HepG2 (cell line): Measurements from ENCODE around the gene ZFP36L2. TPM values are rescaled to one million over a fixed set of nuclear protein-coding genes. Genes with fewer than 3 reads are reported as not detected.

Experiments
- HOXA3 ChIP-seq: sonication (generic); formaldehyde crosslinking; IDR thresholded peaks from 2 replicates; pipeline ENCODE4 v1.5.0; 2020; ENCODE audit warnings: missing genetic modification reagents
- JARID2 ChIP-seq: sonication (generic); formaldehyde crosslinking; IDR thresholded peaks from 2 replicates; pipeline ENCODE4 v1.8.1; 2023; ENCODE audit warnings: missing genetic modification reagents, inconsistent platforms; ENCODE audit not compliant: insufficient replicate concordance
- KMT2B ChIP-seq: IDR thresholded peaks from 2 replicates; pipeline ENCODE4 v1.6.1; 2016; ENCODE audit warnings: missing genetic modification reagents, missing compliant biosample characterization
- MTA1 ChIP-seq: sonication (generic); formaldehyde crosslinking; IDR thresholded peaks from 2 replicates; pipeline ENCODE4 v1.4.0; 2020; ENCODE audit warnings: missing genetic modification reagents, mild to moderate bottlenecking, borderline replicate concordance
- MXD4 ChIP-seq: IDR thresholded peaks from 2 replicates; pipeline ENCODE4 v1.6.1; 2016; ENCODE audit warnings: mild to moderate bottlenecking, missing biosample characterization, missing genetic modification reagents
- NFATC3 ChIP-seq: sonication (generic); formaldehyde crosslinking; IDR thresholded peaks from 2 replicates; pipeline ENCODE4 v1.5.1; 2020; ENCODE audit warnings: mild to moderate bottlenecking, missing genetic modification reagents
- ZBTB1 ChIP-seq: sonication (generic); formaldehyde crosslinking; IDR thresholded peaks from 2 replicates; pipeline ENCODE4 v1.4.0; 2020; ENCODE audit warnings: missing genetic modification reagents, borderline replicate concordance
- ZNF263 ChIP-seq: sonication (generic); formaldehyde crosslinking; IDR thresholded peaks from 2 replicates; pipeline ENCODE4 v1.4.0; 2020; ENCODE audit warnings: missing genetic modification reagents
- ZNF331 ChIP-seq: sonication (generic); formaldehyde crosslinking; IDR thresholded peaks from 2 replicates; pipeline ENCODE4 v1.4.0; 2020; ENCODE audit warnings: missing genetic modification reagents
- ZNF703 ChIP-seq: sonication (generic); formaldehyde crosslinking; IDR thresholded peaks from 2 replicates; pipeline ENCODE4 v1.5.1; 2020; ENCODE audit warnings: missing genetic modification reagents, mild to moderate bottlenecking, moderate library complexity, borderline replicate concordance
- ZNF772 ChIP-seq: sonication (generic); formaldehyde crosslinking; IDR thresholded peaks from 2 replicates; pipeline ENCODE4 v1.5.0; 2020; ENCODE audit warnings: mild to moderate bottlenecking, missing genetic modification reagents
- polyA plus RNA-seq, 8 experiments: library from polyadenylated mRNA; depleted of rRNA in 3 of 8; stranded (reverse) in 7 of 8; unstranded in 1 of 8; fragments of >200 nt; fragmentation: Illumina TruSeq in 4 of 8; extraction: Trizol in 4 of 8; gene quantifications; 2 replicates each; pipeline versions ENCODE4 v1.2.1 to v1.2.3, GENCODE V29; 2011 to 2016; ENCODE audit warnings: low read depth in 4 of 8, missing spikeins in 1 of 8, mixed read lengths in 1 of 8; ENCODE audit not compliant: insufficient read depth in 1 of 8
- total RNA-seq, 5 experiments: library from RNA; depleted of rRNA; stranded (reverse); fragments of >200 nt; fragmentation: Illumina TruSeq; extraction: Trizol; gene quantifications; 2 replicates each; pipeline ENCODE4 v1.2.3, GENCODE V29; 2016; ENCODE audit warnings: low read depth in 1 of 5
- TF ChIP-seq, protein P1 (sequence below): sonication (generic); formaldehyde crosslinking; IDR thresholded peaks from 2 replicates; pipeline ENCODE4 v1.4.0; 2020; ENCODE audit warnings: missing genetic modification reagents
- TF ChIP-seq, protein P2 (sequence below): sonication (generic); formaldehyde crosslinking; IDR thresholded peaks from 2 replicates; pipeline ENCODE4 v1.5.0; 2020; ENCODE audit warnings: mild to moderate bottlenecking, missing genetic modification reagents
- TF ChIP-seq, protein P3 (sequence below): sonication (generic); formaldehyde crosslinking; IDR thresholded peaks from 2 replicates; pipeline ENCODE4 v1.4.0; 2020; ENCODE audit warnings: missing genetic modification reagents
- TF ChIP-seq, protein P4 (sequence below): sonication (generic); formaldehyde crosslinking; IDR thresholded peaks from 2 replicates; pipeline ENCODE4 v1.4.0; 2020; ENCODE audit warnings: missing genetic modification reagents
- TF ChIP-seq, protein P5 (sequence below): sonication (generic); formaldehyde crosslinking; IDR thresholded peaks from 2 replicates; pipeline ENCODE4 v1.5.0; 2020; ENCODE audit warnings: missing genetic modification reagents, mild to moderate bottlenecking, borderline replicate concordance

The ZFP36L2 gene
- total and polyA plus RNA-seq, 2 of the 13 experiments (the other 11 are each of a cell fraction or from before 2014, with no cell fraction given) = 11.2 to 21.8 TPM

DNA sequence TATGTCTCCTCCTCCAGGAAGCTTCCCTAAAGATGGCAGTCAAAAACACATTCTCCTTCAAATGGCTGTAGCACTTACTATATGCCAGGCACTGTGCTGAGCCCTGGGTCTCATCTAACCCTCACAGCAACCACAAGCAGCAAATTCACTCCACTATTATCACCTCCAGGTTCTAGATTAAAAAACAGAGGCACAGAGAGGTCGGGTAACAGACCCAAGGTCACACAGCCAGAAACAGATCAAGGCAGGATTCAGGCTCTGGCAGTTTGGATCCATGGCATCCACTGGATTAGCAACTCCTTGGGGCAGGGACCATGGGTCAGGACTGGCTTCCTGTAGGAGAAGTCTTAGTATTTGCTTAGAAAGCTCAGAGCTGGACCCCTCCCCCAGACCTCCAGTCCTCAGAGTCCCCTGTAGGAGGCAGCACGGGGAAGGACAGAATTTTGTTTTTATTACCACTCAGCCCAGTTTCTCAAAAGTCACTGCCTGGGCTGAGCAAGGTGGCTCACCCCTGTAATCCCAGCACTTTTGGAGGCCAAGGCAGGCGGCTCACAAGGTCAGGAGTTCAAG, 34.4 kb downstream of the ZFP36L2 start (continued):
- TF ChIP-seq, protein P1, sequence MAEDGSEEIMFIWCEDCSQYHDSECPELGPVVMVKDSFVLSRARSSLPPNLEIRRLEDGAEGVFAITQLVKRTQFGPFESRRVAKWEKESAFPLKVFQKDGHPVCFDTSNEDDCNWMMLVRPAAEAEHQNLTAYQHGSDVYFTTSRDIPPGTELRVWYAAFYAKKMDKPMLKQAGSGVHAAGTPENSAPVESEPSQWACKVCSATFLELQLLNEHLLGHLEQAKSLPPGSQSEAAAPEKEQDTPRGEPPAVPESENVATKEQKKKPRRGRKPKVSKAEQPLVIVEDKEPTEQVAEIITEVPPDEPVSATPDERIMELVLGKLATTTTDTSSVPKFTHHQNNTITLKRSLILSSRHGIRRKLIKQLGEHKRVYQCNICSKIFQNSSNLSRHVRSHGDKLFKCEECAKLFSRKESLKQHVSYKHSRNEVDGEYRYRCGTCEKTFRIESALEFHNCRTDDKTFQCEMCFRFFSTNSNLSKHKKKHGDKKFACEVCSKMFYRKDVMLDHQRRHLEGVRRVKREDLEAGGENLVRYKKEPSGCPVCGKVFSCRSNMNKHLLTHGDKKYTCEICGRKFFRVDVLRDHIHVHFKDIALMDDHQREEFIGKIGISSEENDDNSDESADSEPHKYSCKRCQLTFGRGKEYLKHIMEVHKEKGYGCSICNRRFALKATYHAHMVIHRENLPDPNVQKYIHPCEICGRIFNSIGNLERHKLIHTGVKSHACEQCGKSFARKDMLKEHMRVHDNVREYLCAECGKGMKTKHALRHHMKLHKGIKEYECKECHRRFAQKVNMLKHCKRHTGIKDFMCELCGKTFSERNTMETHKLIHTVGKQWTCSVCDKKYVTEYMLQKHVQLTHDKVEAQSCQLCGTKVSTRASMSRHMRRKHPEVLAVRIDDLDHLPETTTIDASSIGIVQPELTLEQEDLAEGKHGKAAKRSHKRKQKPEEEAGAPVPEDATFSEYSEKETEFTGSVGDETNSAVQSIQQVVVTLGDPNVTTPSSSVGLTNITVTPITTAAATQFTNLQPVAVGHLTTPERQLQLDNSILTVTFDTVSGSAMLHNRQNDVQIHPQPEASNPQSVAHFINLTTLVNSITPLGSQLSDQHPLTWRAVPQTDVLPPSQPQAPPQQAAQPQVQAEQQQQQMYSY = no peak
- TF ChIP-seq ZNF331 (CRISPR knock-in tag) (no peak), JARID2 (CRISPR knock-in tag) (no peak), ZNF263 (CRISPR knock-in tag) (0 out of 2 replicates have a peak, but pooled peaks have one; percentile 33), NFATC3 (CRISPR knock-in tag) (no peak), KMT2B (CRISPR knock-in tag) (no peak), ZNF772 (CRISPR knock-in tag) (no peak), ZBTB1 (no peak), ZNF703 (CRISPR knock-in tag) (no peak), MXD4 (no peak), HOXA3 (CRISPR knock-in tag) (peak; percentile 26; the same call in 1 of the 2 replicates), MTA1 (no peak)
- TF ChIP-seq, protein P2, sequence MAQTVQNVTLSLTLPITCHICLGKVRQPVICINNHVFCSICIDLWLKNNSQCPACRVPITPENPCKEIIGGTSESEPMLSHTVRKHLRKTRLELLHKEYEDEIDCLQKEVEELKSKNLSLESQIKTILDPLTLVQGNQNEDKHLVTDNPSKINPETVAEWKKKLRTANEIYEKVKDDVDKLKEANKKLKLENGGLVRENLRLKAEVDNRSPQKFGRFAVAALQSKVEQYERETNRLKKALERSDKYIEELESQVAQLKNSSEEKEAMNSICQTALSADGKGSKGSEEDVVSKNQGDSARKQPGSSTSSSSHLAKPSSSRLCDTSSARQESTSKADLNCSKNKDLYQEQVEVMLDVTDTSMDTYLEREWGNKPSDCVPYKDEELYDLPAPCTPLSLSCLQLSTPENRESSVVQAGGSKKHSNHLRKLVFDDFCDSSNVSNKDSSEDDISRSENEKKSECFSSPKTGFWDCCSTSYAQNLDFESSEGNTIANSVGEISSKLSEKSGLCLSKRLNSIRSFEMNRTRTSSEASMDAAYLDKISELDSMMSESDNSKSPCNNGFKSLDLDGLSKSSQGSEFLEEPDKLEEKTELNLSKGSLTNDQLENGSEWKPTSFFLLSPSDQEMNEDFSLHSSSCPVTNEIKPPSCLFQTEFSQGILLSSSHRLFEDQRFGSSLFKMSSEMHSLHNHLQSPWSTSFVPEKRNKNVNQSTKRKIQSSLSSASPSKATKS = no peak
- TF ChIP-seq, protein P3, sequence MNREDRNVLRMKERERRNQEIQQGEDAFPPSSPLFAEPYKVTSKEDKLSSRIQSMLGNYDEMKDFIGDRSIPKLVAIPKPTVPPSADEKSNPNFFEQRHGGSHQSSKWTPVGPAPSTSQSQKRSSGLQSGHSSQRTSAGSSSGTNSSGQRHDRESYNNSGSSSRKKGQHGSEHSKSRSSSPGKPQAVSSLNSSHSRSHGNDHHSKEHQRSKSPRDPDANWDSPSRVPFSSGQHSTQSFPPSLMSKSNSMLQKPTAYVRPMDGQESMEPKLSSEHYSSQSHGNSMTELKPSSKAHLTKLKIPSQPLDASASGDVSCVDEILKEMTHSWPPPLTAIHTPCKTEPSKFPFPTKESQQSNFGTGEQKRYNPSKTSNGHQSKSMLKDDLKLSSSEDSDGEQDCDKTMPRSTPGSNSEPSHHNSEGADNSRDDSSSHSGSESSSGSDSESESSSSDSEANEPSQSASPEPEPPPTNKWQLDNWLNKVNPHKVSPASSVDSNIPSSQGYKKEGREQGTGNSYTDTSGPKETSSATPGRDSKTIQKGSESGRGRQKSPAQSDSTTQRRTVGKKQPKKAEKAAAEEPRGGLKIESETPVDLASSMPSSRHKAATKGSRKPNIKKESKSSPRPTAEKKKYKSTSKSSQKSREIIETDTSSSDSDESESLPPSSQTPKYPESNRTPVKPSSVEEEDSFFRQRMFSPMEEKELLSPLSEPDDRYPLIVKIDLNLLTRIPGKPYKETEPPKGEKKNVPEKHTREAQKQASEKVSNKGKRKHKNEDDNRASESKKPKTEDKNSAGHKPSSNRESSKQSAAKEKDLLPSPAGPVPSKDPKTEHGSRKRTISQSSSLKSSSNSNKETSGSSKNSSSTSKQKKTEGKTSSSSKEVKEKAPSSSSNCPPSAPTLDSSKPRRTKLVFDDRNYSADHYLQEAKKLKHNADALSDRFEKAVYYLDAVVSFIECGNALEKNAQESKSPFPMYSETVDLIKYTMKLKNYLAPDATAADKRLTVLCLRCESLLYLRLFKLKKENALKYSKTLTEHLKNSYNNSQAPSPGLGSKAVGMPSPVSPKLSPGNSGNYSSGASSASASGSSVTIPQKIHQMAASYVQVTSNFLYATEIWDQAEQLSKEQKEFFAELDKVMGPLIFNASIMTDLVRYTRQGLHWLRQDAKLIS (CRISPR knock-in tag) = no peak
- TF ChIP-seq, protein P4, sequence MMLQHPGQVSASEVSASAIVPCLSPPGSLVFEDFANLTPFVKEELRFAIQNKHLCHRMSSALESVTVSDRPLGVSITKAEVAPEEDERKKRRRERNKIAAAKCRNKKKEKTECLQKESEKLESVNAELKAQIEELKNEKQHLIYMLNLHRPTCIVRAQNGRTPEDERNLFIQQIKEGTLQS (CRISPR knock-in tag) = no peak
- TF ChIP-seq, protein P5, sequence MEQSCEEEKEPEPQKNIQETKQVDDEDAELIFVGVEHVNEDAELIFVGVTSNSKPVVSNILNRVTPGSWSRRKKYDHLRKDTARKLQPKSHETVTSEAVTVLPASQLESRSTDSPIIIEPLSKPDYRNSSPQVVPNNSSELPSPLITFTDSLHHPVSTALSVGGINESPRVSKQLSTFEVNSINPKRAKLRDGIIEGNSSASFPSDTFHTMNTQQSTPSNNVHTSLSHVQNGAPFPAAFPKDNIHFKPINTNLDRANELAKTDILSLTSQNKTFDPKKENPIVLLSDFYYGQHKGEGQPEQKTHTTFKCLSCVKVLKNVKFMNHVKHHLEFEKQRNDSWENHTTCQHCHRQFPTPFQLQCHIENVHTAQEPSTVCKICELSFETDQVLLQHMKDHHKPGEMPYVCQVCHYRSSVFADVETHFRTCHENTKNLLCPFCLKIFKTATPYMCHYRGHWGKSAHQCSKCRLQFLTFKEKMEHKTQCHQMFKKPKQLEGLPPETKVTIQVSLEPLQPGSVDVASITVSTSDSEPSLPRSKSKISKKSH (CRISPR knock-in tag) = no peak
